Ramos (cell line): ENCODE results near the gene TSNAXIP1.

Source experiments
- in situ Hi-C: fragments of 300-500 bp; cut with MboI; formaldehyde crosslinking; loops from one replicate; pipeline ENCODE4 v1.14.3; 2022; ENCODE audit warnings: low sequenced_read_pairs; ENCODE audit not compliant: unreplicated experiment

Gene TSNAXIP1

GRCh38 chr16:67806428-67807147, at the start of gene TSNAXIP1, which contains the start of gene RANBP10:
TSS of gene TSNAXIP1 (plus strand) at chr16:67806889. CDS start at chr16:67807150, 261 bp downstream.
TSS of gene RANBP10 (minus strand) at chr16:67806560. CDS start at chr16:67806536, 24 bp downstream.
- in situ Hi-C loops, result no loop called here

- in situ Hi-C loops, result no loop called here
These were observed 48.7 kb upstream of the TSNAXIP1 start for GRCh38 chr16:67758006-67758405.

- in situ Hi-C loops, result no loop called here
These were observed 47.7 kb upstream of the TSNAXIP1 start for GRCh38 chr16:67758966-67759365.

- in situ Hi-C loops, result no loop called here
These were observed 46.3 kb upstream of the TSNAXIP1 start for GRCh38 chr16:67760206-67760955.

GRCh38 chr16:67760956-67761230, 45.8 kb upstream of the TSNAXIP1 start:
- in situ Hi-C loops, result no loop called here

GRCh38 chr16:67761924-67762323, 44.8 kb upstream of the TSNAXIP1 start:
- in situ Hi-C loops, result no loop called here

GRCh38 chr16:67762385-67762784, 44.3 kb upstream of the TSNAXIP1 start:
- in situ Hi-C loops, result no loop called here

- in situ Hi-C loops, result no loop called here
These were observed 43.6 kb upstream of the TSNAXIP1 start for GRCh38 chr16:67763066-67763465.

GRCh38 chr16:67764158-67764667, 42.5 kb upstream of the TSNAXIP1 start:
- in situ Hi-C loops, result no loop called here

GRCh38 chr16:67766291-67766690, 40.4 kb upstream of the TSNAXIP1 start:
- in situ Hi-C loops, result no loop called here

- in situ Hi-C loops, result no loop called here
These were observed 38.7 kb upstream of the TSNAXIP1 start for GRCh38 chr16:67767953-67768352.

- in situ Hi-C loops, result no loop called here
These were observed 36.2 kb upstream of the TSNAXIP1 start for GRCh38 chr16:67770346-67770991.

GRCh38 chr16:67773099-67773498, 33.6 kb upstream of the TSNAXIP1 start:
- in situ Hi-C loops, result no loop called here

- in situ Hi-C loops, result no loop called here
These were observed 32.9 kb upstream of the TSNAXIP1 start for GRCh38 chr16:67773569-67774456.

- in situ Hi-C loops, result no loop called here
These were observed 32.2 kb upstream of the TSNAXIP1 start for GRCh38 chr16:67774457-67774853.

- in situ Hi-C loops, result no loop called here
These were observed 31.4 kb upstream of the TSNAXIP1 start for GRCh38 chr16:67775273-67775672.

GRCh38 chr16:67779256-67780014, 27.3 kb upstream of the TSNAXIP1 start:
- in situ Hi-C loops, result no loop called here

- in situ Hi-C loops, result no loop called here
These were observed 25.7 kb upstream of the TSNAXIP1 start for GRCh38 chr16:67780847-67781564.

GRCh38 chr16:67781565-67781921, 25.1 kb upstream of the TSNAXIP1 start:
- in situ Hi-C loops, result no loop called here
